Measurements from ENCODE around the gene SPHK2.

The SPHK2 gene

GRCh38 chr19:48637948-48638830, 18.9 kb downstream of the SPHK2 start (continued):
- TF ChIP-seq ZBTB17 (tag by site-specific recombination; IDR thresholded peaks at IDR 0.05) (peak; percentile 2; the same call in 1 of the 2 replicates), ZNF354C (tag by site-specific recombination; IDR thresholded peaks at IDR 0.05; ENCODE audit: borderline replicate concordance, low read depth) (no peak), ZNF223 (tag by site-specific recombination; IDR thresholded peaks at IDR 0.05) (no peak), ZNF514 (tag by site-specific recombination; IDR thresholded peaks at IDR 0.05) (no peak), ZSCAN18 (tag by site-specific recombination; IDR thresholded peaks at IDR 0.05) (peak; percentile 34; the same call in 1 of the 2 replicates), ZNF610 (tag by site-specific recombination; IDR thresholded peaks at IDR 0.05; ENCODE audit: borderline replicate concordance) (no peak), ZNF585B (tag by site-specific recombination; IDR thresholded peaks at IDR 0.05) (no peak), ZNF561 (tag by site-specific recombination; IDR thresholded peaks at IDR 0.05; ENCODE audit: borderline replicate concordance) (no peak), ZNF645 (tag by site-specific recombination; IDR thresholded peaks at IDR 0.05) (no peak), ZNF202 (tag by site-specific recombination; IDR thresholded peaks at IDR 0.05; ENCODE audit: borderline replicate concordance) (no peak), ZNF529 (tag by site-specific recombination; IDR thresholded peaks at IDR 0.05; ENCODE audit: insufficient replicate concordance) (no peak), ZNF26 (tag by site-specific recombination; IDR thresholded peaks at IDR 0.05) (no peak), ZNF707 (tag by site-specific recombination; IDR thresholded peaks at IDR 0.05) (no peak), ZBTB11 (tag by site-specific recombination; conservative IDR thresholded peaks at IDR 0.05; ENCODE audit: low read depth) (peak; percentile 69), SALL2 (tag by site-specific recombination; IDR thresholded peaks at IDR 0.05; ENCODE audit: borderline replicate concordance) (no peak), ZNF785 (tag by site-specific recombination; IDR thresholded peaks at IDR 0.05) (no peak), ZNF473 (tag by site-specific recombination; IDR thresholded peaks at IDR 0.05) (no peak), ZNF549 (tag by site-specific recombination; IDR thresholded peaks at IDR 0.05) (no peak), ZNF37A (tag by site-specific recombination; IDR thresholded peaks at IDR 0.05) (no peak), ZNF747 (tag by site-specific recombination; IDR thresholded peaks at IDR 0.05) (0 out of 2 replicates have a peak, but pooled peaks have one; percentile 21), SCRT2 (tag by site-specific recombination; IDR thresholded peaks at IDR 0.05) (0 out of 2 replicates have a peak, but pooled peaks have one; percentile 23), INSM2 (tag by site-specific recombination; IDR thresholded peaks at IDR 0.05) (no peak), ZFP69B (tag by site-specific recombination; IDR thresholded peaks at IDR 0.05) (peak; percentile 70; the same call in 1 of the 2 replicates), YY1 (tag by site-specific recombination; IDR thresholded peaks at IDR 0.05) (no peak), ZNF214 (tag by site-specific recombination; IDR thresholded peaks at IDR 0.05; ENCODE audit: borderline replicate concordance) (no peak), HOXD13 (CRISPR knock-in tag; IDR thresholded peaks at IDR 0.05; ENCODE audit: borderline replicate concordance) (no peak), ZNF433 (tag by site-specific recombination; IDR thresholded peaks at IDR 0.05; ENCODE audit: low read depth) (no peak), ZNF621 (tag by site-specific recombination; IDR thresholded peaks at IDR 0.05) (no peak), ZNF660 (tag by site-specific recombination; IDR thresholded peaks at IDR 0.05) (no peak), ZNF544 (tag by site-specific recombination; IDR thresholded peaks at IDR 0.05) (no peak)

Measured in HEK293 (cell line).